ENCODE data around the gene CSH2.

CSH2 gene

DNA sequence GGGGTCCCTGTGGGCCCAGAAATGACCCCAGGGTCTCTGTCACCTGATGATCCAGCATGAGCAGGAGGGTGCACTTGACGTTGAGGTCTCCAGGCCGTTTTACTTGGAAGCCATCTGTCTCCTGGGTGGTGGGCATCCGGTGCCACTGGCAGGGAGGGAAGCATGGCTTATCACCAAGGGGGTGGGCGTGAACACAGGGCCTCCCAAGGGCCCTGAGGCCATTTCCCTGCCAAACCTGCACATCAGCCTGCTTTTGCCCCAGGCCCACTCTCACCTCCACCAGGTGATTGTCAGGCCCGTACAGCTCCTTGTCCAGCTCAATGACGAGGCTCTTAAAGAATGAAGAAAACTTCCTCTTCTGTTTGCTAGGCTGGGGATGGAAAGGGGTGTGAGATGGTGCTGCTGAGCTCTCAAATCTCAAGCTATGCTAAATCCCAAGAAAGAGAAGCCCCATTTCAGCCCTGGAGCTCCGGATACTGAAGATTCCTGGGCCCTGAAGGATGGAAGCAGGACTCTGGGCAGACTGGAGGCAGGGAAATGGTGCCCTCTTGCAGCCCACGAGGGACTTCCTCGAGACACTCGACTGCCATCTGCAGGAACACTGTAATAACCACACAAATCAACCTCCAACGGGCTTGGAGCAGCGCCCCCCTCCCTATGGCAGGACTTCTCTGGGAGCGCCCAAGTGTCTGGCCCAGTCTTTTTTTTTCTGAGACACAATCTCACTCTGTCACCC lies 38.9 kb downstream of the CSH2 start:
- DNase-seq (ENCODE audit: low spot score): peak; percentile 82

DNA sequence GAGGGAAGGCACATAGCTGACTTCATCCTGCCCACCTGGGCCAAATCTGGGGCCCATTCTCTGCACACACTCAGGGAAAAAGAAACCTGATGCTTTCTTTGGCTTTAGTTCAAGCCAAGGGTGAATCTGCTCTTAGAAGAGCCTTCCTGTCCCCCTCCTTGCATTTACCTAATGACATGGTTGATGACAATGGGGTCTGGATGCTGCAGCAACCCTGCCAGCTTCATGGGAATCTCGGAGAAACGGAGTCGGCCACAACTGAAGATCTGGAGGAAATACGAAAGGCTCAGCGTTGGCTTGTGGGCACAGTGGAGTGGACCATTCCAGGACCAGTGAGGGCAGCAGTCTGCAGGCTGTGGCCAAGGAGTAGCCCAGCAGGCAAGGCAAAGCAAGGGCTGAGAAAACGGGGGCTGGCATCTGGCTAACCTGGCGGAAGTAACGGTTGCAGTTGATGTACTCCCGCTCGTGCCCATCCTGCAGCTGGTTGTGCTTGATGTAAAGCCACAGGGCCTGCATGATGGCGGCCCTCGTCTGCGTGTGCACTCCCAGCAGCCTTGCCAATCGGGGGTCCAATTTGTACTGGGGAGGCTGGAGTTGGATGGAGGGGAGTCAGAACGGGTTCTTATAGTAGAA lies 39.6 kb downstream of the CSH2 start:
- DNase-seq (ENCODE audit: low spot score): no peak

DNA sequence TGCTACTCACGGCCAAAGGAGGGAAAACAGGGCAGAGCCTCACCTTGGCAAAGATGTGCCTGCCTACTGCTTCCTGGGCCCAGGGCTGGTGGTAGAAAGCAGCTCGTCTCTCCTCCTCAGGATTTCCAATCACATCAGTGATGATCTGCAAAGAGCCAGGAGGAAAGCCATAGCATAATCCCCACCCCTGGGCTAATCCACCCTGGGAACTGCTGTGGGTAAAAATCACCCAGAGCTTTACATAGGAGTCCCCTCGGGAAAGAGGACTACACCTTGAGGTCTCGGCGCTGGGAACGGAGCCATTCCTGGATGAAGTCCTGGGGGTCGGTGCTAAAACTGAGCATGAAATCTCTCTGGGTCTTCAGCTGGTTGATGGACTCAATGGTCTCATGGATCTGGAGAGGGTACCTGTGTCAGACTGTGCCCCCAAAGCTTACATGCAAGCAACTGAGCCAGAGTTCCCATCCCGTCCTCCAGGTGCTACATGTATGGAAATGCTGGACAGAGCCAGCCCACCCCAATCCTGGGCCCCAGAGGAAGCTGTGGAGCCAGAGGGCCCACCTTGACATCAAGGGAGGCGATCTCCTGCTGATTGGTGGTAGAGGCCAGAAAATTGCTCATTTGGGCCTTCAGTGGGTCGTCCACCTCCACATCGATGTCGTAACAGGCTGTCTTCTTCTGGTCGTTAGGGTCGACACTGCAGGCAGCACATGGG lies 40.3 kb downstream of the CSH2 start:
- DNase-seq (ENCODE audit: low spot score): no peak

DNA sequence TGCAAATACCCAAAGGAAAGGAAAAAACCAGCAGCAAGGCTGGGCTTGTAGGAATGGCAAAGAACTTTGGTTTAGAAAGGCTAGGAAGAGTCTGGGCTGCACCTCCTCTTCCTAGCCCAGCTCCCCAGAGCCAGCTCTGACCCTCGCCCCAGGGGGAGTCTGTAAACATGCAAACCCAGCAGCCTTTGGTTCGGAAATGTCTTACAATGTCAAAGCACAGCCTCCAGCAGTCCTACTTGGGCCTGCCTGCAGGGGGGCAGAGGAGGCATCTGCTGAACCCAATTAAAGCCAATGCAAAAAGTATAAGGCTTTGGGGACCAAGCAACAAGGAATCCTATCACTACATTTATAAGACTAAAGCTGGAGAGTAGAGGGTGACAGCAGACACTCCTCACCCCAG lies 41.0 kb downstream of the CSH2 start:
- no peak for DNase-seq (ENCODE audit: low spot score)

DNA sequence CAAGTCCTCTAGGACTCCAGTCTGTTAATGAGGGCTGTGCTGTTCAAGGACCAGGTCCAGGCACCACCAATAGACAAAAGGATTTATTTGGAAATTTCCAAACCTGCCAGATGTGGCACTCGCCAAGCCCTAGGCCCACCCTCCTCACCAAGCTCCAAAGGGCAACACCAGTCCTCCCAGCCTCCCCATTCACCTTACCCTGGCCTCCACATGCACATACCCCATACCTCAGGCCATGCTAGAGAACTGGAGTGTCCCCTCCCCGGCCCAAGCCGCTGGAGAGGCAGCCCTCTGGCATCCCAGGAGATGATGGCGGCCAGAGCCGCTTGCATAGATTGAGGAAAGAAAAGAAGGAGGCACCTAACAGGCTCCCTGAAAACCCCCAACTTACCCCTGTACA lies 41.5 kb downstream of the CSH2 start:
- no peak for DNase-seq (ENCODE audit: low spot score)

DNA sequence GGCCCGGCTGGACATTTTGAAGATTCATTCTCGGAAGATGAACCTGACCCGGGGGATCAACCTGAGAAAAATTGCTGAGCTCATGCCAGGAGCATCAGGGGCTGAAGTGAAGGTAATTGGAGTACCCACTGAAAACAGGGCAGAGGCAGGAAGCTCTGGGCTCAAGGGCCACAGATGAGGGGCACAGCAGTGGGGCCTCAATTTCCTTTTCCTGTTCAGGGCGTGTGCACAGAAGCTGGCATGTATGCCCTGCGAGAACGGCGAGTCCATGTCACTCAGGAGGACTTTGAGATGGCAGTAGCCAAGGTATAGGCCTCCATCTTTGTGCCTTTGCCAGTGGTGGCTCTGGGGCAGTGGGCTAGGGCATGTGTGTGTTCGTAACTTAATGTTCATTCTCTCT lies 42.0 kb downstream of the CSH2 start:
- DNase-seq (ENCODE audit: low spot score): no peak

DNA sequence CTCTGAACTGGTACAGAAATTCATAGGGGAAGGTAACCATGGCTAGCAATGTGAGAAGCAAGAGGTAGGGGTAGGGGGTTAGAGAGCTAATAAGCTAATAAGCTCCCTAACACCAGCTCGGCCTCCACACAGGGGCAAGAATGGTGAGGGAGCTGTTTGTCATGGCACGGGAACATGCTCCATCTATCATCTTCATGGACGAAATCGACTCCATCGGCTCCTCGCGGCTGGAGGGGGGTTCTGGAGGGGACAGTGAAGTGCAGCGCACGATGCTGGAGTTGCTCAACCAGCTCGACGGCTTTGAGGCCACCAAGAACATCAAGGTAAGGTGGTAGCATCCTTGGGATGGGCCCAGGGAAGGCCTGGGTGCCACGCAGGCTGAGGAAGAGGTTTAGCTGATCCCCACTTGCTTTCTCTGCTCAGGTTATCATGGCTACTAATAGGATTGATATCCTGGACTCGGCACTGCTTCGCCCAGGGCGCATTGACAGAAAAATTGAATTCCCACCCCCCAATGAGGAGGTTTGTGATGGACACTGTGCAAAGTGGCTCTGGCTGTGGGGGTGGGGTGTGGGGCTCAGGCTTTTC lies 42.5 kb downstream of the CSH2 start:
- no peak for DNase-seq (ENCODE audit: low spot score)

DNA sequence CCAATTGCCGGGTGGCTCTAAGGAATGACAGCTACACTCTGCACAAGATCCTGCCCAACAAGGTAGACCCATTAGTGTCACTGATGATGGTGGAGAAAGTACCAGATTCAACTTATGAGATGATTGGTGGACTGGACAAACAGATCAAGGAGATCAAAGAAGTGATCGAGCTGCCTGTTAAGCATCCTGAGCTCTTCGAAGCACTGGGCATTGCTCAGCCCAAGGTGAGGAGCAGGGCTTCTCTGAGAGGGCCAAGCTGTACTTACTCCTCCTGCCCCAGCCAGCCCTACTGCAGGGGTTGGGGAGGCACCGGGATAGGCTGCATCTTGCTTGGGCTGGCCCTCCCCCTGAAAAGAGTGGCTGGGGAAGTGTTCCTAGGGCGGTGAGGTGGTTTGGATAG lies 43.2 kb downstream of the CSH2 start:
- no peak for DNase-seq (ENCODE audit: low spot score)

DNA sequence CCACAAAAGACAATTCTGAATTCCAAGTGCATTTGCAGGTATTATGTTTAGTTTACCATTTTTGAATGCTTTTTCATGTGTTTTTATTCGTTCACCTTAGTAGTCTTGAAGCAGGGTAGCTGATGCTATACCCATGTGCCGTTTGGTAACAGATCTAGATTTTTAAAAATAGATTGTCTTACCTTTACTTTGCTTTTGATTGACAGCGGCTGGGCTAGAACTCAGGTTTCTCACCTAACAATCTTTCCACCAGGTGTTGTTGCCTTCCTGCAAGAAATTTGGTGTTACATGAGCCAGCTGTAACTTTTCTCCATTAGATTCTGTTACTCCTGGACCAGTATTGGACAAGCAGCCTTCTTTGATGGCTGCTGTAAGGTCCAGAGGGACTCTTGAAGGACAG lies 44.5 kb downstream of the CSH2 start:
- DNase-seq (ENCODE audit: low spot score): no peak

DNA sequence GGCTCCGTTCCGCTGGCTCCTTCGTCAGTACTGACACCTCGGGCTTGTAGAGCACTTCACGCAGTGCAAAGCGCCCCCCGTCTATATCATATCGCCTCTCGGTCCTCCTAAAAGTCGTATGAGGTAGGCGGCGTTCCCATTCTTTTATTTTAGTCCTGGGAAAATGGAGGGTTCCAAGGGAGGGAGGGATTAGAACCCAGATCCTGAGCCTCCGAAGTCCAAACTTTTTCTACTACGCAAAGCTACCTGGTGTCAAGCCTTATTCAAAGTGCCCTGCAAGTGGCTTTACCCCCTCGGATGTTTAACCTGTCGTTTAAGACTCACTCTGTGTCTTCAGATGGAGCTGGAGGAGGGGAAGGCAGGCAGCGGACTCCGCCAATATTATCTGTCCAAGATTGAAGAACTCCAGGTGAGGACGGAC lies 45.7 kb downstream of the CSH2 start:
- no peak for DNase-seq (ENCODE audit: low spot score)

DNA sequence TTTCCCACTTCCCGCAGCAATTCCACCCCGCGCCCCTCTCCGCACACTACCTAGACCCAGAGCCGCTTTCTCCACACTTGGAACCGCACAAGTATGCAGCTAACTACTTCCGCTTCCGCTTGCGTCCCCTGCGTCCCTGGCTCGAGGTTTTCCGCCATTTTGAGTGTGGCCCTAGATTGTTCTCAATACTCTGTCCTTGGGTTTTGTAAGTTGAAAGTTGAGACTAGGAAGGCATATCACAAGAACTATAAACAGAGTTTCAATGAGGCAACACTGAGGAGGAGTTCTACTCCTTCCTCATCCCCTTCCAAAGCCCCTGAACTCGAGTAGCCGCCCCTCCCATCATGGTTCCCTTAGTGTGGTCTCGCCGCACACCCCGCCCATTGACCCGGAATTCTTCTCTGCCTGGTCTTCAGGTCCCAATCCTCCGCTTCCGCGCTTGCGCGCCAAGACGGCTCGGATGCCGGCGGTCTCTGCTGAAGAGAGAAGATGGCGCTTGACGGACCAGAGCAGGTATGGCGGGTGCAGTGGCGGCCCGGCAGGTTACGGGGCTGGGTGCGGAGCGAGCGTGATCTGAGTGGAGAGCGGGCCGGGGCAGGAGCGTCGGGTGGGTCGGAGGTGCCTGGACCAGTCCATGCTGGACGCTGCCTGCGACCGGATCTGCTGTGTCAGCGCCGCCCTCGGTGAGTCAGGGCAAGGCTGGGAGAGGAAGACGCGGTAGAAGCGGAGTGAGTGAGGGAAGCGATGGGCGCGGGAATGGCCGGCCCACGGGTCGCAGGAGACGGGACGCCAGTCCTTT lies 46.3 kb downstream of the CSH2 start, which contains the start of the genes FTSJ3 and PSMC5:
Gene FTSJ3 (minus strand): TSS at position 662 of the 799 bp plus-strand sequence. CDS start 761 bp downstream, outside the sequence.
Gene PSMC5 (plus strand): TSS at position 430 of the 799 bp plus-strand sequence. CDS start 60 bp downstream, at position 490.
- DNase-seq (ENCODE audit: low spot score): peak; percentile 96

DNA sequence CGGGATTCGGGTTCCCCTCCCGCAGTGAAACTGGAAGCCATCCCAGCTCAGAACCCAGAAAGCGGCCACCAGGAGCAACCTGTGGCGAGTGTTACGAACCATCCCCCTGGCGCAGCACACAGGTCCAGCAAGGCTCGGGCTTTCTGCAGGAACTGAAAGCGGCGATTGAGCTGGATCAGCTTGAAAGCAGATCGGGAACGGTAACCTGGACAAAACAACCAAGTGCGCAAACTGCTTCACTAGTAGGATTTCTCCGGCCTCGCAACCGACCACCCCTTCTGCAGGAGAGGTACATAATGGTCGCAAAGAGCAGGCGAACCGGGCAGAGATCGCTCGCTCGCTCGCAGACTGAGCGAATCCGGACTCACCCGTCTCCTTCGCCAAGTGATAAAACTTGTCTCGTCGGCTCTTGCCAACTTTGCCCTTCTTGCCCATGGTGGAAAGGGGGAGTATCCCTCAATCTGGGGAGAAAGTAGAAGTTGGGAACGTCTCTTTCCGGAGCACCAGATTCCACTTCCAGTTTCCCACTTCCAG lies 46.9 kb downstream of the CSH2 start:
- DNase-seq (ENCODE audit: low spot score): peak; percentile 36

DNA sequence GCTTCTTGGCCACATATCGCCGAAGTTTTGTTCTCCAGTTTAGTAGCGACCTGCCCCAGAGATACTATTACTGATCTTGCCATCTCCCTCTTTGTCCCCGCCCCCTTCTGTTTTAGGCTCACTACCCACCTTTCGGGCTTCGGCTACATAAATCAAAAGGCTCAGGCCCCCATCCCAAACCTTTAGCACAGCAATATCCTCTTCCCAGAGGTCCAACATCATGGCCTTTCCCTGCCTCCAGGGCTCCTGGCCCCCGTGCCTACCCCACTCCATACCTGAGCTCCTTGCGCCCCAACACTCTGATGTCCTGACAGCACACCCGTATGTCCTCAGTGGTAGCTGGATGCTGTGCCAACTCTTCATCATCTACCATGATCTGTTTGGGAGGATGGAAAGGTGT lies 49.1 kb downstream of the CSH2 start:
- no peak for DNase-seq (ENCODE audit: low spot score)

DNA sequence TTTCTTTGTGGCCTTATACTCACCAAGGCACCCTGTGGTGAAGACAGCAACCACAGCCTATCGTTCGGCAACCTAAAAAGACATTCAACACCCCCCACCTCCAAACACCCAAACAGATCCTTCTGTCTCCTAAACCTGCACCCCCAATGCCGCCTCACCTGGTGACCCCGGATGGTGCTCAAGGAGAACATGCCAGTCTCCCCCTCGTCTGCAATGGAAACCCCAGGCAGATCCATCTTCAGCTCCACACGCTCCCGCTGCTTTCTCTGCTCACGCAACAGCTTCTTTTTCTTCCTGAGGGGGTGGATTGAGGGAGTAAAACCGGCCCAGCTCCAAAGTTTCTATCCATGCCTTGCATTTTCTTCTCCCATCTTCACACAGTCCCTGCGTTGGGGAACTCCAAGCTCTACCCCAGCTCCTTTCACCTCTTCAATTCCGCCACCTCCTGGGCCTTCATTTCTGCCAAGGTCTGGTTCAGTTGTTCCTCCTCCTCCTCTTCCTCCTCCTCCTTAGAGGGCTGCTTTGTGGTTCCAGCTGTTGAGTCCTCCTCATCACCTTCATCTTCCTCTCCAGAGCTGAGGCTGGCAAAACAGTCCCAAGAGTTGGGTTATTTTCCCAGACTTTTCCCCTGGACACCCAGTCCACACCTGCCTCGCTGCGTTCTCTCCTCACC lies 49.7 kb downstream of the CSH2 start:
- no peak for DNase-seq (ENCODE audit: low spot score)

DNA sequence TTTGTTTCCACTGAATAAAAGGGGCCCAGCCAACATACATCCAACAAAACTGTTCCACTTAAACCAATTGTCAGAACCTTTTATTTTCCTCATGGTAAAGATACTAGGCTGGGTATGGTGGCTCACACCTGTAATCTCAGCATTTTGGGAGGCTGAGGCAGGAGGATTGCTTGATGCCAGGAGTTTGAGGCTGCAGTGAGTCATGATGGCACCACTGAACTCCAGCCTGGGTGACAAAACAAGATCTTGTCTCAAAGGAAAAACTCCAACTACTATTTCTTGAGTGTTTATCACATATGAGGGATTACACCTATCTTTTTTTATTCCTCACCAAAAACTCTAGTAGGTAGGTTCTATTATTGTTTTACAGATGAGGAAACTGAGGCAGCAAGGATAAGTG lies 50.9 kb downstream of the CSH2 start:
- DNase-seq (ENCODE audit: low spot score): no peak
